GM12878 (cell line): ENCODE results near the gene FTO. TPM values are rescaled to one million over a fixed set of nuclear protein-coding genes. Genes with fewer than 3 reads are reported as not detected.

Experiments used
- ATAC-seq: fragments of 200-7000 bp; cut with Tn5 transposase; 3 replicates; pipeline ENCODE4 v1.9.1; 2020; ENCODE audit warnings: mild to moderate bottlenecking, moderate library complexity
- BruUV-seq: library from RNA; stranded (reverse); fragments of 400-500 nt; replicated peaks from 2 replicates; lab custom pipeline; 2021; lab: Mats Ljungman, UMichigan
- CTCF ChIA-PET: fragments of 300-600 bp; sonication (Branson Sonifier 250); formaldehyde crosslinking; extraction: SDS; loops from one replicate; lab custom pipeline; 2021; ENCODE audit warnings: inconsistent platforms; lab: Yijun Ruan, JAX
- POLR2A ChIA-PET: fragments of 350-600 bp; formaldehyde crosslinking; extraction: SDS; loops from one replicate; lab custom pipeline; 2021; ENCODE audit warnings: inconsistent platforms; lab: Charles Lee
- RAD21 ChIA-PET: fragments of 300-600 bp; sonication (Branson Sonifier 250); formaldehyde crosslinking; loops from one replicate; lab custom pipeline; 2023; ENCODE audit warnings: antibody characterized with exemption; ENCODE audit not compliant: unreplicated experiment; lab: Charles Lee
- SMC1A ChIA-PET: fragments of 300-600 bp; sonication (Branson Sonifier 250); formaldehyde crosslinking; loops from one replicate; lab custom pipeline; 2023; ENCODE audit not compliant: unreplicated experiment, uncharacterized antibody; lab: Charles Lee
- DNase-seq: peaks from one replicate; pipeline ENCODE4 v3.0.0-alpha.2; 2011; ENCODE audit warnings: low read depth, low spot score
- FAIRE-seq: peaks from 3 replicates; lab custom pipeline; 2011; peaks lifted over from hg19 to GRCh38; lab: Jason Lieb, UNC
- H2AFZ ChIP-seq: 2 replicates; pipeline ENCODE4 v1.6.0; 2011; ENCODE audit warnings: low read depth, low read length, control low read depth; ENCODE audit not compliant: control insufficient read depth
- H3K27ac ChIP-seq: 2 replicates; pipeline ENCODE4 v1.5.1; 2011; ENCODE audit warnings: control low read depth; ENCODE audit not compliant: control insufficient read depth, insufficient read depth
- H3K27me3 ChIP-seq, 2 experiments: replicated peaks in 1 of 2; 2 replicates each; pipeline versions ENCODE4 v1.6.0 to v1.6.1; 2011; ENCODE audit warnings: low read length in 1 of 2; ENCODE audit not compliant: control insufficient read depth in 2 of 2, insufficient read depth in 2 of 2
- H3K36me3 ChIP-seq, 2 experiments: 2 replicates each; pipeline ENCODE4 v1.5.1; 2011; ENCODE audit warnings: low read length in 1 of 2; ENCODE audit not compliant: control insufficient read depth in 2 of 2, insufficient read depth in 2 of 2
- H3K4me1 ChIP-seq: 2 replicates; pipeline ENCODE4 v1.6.1; 2011; ENCODE audit warnings: mild to moderate bottlenecking, low read length, moderate library complexity, mixed read lengths; ENCODE audit not compliant: control insufficient read depth, insufficient read depth
- H3K4me2 ChIP-seq: 2 replicates; pipeline ENCODE4 v1.6.0; 2011; ENCODE audit warnings: control low read depth; ENCODE audit not compliant: control insufficient read depth, insufficient read depth
- H3K4me3 ChIP-seq: fragments of 200-600 bp; sonication (generic); 2 replicates; pipeline ENCODE4 v1.5.1; 2016
- H3K79me2 ChIP-seq: 2 replicates; pipeline ENCODE4 v1.6.0; 2011; ENCODE audit warnings: low read length; ENCODE audit not compliant: control insufficient read depth, insufficient read depth
- H3K9ac ChIP-seq: 2 replicates; pipeline ENCODE4 v1.8.0; 2011; ENCODE audit warnings: low read length, control low read depth, mixed read lengths; ENCODE audit not compliant: control insufficient read depth, insufficient read depth
- H3K9me3 ChIP-seq: replicated peaks from 3 replicates; pipeline ENCODE4 v1.5.1; 2011; ENCODE audit warnings: mild to moderate bottlenecking, low read length; ENCODE audit not compliant: control insufficient read depth, insufficient read depth
- H4K20me1 ChIP-seq: 2 replicates; pipeline ENCODE4 v1.6.0; 2011; ENCODE audit not compliant: control insufficient read depth, insufficient read depth
- ATF2 ChIP-seq: IDR thresholded peaks from 2 replicates; pipeline ENCODE4 v1.6.1; 2012; ENCODE audit warnings: low read length, inconsistent platforms
- DPF2 ChIP-seq: fragments of 450-650 bp; IDR thresholded peaks from 2 replicates; pipeline ENCODE4 v1.6.1; 2017; ENCODE audit warnings: mild to moderate bottlenecking
- E2F4 ChIP-seq: IDR thresholded peaks from 2 replicates; pipeline ENCODE4 v1.6.1; 2012; ENCODE audit warnings: low read depth, low read length, improper control_type of control experiment
- ESRRA ChIP-seq: IDR thresholded peaks from 2 replicates; pipeline ENCODE4 v1.6.1; 2012; ENCODE audit warnings: mild to moderate bottlenecking, low read length, improper control_type of control experiment
- KDM1A ChIP-seq: fragments of 200-600 bp; sonication (generic); IDR thresholded peaks from 2 replicates; pipeline ENCODE4 v1.6.1; 2016; ENCODE audit warnings: borderline replicate concordance
- PAX5 ChIP-seq: IDR thresholded peaks from 2 replicates; pipeline ENCODE4 v1.6.1; 2011; ENCODE audit warnings: low read depth, low read length, borderline replicate concordance
- PML ChIP-seq: IDR thresholded peaks from 2 replicates; pipeline ENCODE4 v1.6.1; 2012; ENCODE audit warnings: low read length, inconsistent platforms
- POU2F2 ChIP-seq: IDR thresholded peaks from 3 replicates; pipeline ENCODE4 v1.6.1; 2011; ENCODE audit warnings: low read depth, mild to moderate bottlenecking, low read length, borderline replicate concordance
- RUNX3 ChIP-seq: IDR thresholded peaks from 2 replicates; pipeline ENCODE4 v1.6.1; 2012; ENCODE audit warnings: low read length, inconsistent platforms
- SIX5 ChIP-seq: IDR thresholded peaks from 2 replicates; pipeline ENCODE4 v1.6.1; 2011; ENCODE audit warnings: mild to moderate bottlenecking, low read depth, low read length, moderate library complexity; ENCODE audit not compliant: severe bottlenecking
- SPI1 ChIP-seq: IDR thresholded peaks from 2 replicates; pipeline ENCODE4 v1.6.1; 2011; ENCODE audit warnings: low read depth, mild to moderate bottlenecking, low read length, moderate library complexity, borderline replicate concordance; ENCODE audit not compliant: insufficient read depth
- SUPT20H ChIP-seq: IDR thresholded peaks from 2 replicates; pipeline ENCODE4 v1.6.1; 2011; ENCODE audit warnings: low read depth, mild to moderate bottlenecking, low read length, moderate library complexity, borderline replicate concordance; ENCODE audit not compliant: control insufficient read depth
- TCF7 ChIP-seq: IDR thresholded peaks from 2 replicates; pipeline ENCODE4 v1.6.1; 2014; ENCODE audit warnings: antibody characterized with exemption, borderline replicate concordance
- ZBTB11 ChIP-seq: fragments of 450-650 bp; formaldehyde crosslinking; IDR thresholded peaks from 2 replicates; pipeline ENCODE4 v1.5.0; 2022; ENCODE audit warnings: mild to moderate bottlenecking, missing genetic modification characterization
- WGBS: methylation state at CpG from one replicate; pipeline ENCODE4 v1.1.6; 2016; ENCODE audit warnings: low lambda C conversion rate; ENCODE audit not compliant: insufficient replicate concordance, insufficient coverage; ENCODE audit errors: missing lambda C conversion rate; 5-methylcytosine and 5-hydroxymethylcytosine counted together
- in situ Hi-C: fragments of 300-500 bp; cut with MboI; formaldehyde crosslinking; loops from 9 replicates; pipeline ENCODE4 v1.14.3; 2018; ENCODE audit warnings: mixed read lengths
- intact Hi-C: fragments of 100-400 bp; cut with micrococcal nuclease; formaldehyde crosslinking; loops from one replicate; pipeline ENCODE4 v1.14.2; 2022; ENCODE audit not compliant: unreplicated experiment
- polyA plus RNA-seq, 11 experiments: library from polyadenylated mRNA; depleted of rRNA in 4 of 11; unstranded in 6 of 11; stranded (reverse) in 5 of 11; fragments of >200 nt; fragmentation: Nextera tagmentation in 4 of 11; fragmentation: Illumina TruSeq in 1 of 11; extraction: Ambion mirVana in 4 of 11; extraction: Trizol in 1 of 11; gene quantifications; 1 replicate in 1 of 11; 2 replicates in 10 of 11; pipeline versions ENCODE4 v1.2.1 to v1.2.3, GENCODE V29; 2011 to 2016; ENCODE audit warnings: inconsistent platforms in 2 of 11, missing spikeins in 2 of 11, low read depth in 1 of 11
- total RNA-seq, 4 experiments: library from RNA; depleted of rRNA in 3 of 4; stranded (reverse); fragments of >200 nt in 3 of 4; fragmentation: Illumina TruSeq in 1 of 4; extraction: Trizol in 1 of 4; gene quantifications; 2 replicates each; pipeline versions ENCODE4 v1.2.1 to v1.2.3, GENCODE V29; 2013 to 2021
- TF ChIP-seq, protein P1 (sequence below): fragments of 450-650 bp; IDR thresholded peaks from 2 replicates; pipeline ENCODE4 v1.6.1; 2017; ENCODE audit warnings: low read depth, mild to moderate bottlenecking, moderate library complexity

The FTO gene
- total and polyA plus RNA-seq, 10 of the 15 experiments (the other 5 are each of a cell fraction or from before 2014, with no cell fraction given) = 20.1 to 55.0 (median 47.0) TPM

- CTCF ChIA-PET = interaction anchor here (0.6 kb wide), 1 partner anchor 543 kb away, joined by 3 read pairs; no protein-coding TSS in a partner anchor
- SMC1A ChIA-PET = no interaction called here
- POLR2A ChIA-PET = no interaction called here
- H3K36me3 ChIP-seq = no peaks in the 10 kb centered on the region
- H3K9me3 ChIP-seq = no peaks in the 10 kb centered on the region
- H3K4me2 ChIP-seq = no peak overlapping the region
- H4K20me1 ChIP-seq = no peaks in the 10 kb centered on the region
- FAIRE-seq = no peak
- in situ Hi-C loops (no loop called here), intact Hi-C loops (no loop called here)
- ATAC-seq = no peak
- H3K4me1 ChIP-seq = no peaks in the 10 kb centered on the region
- H3K9ac ChIP-seq = no peak overlapping the region
- no peak overlapping the region for H3K27ac ChIP-seq
- H2AFZ ChIP-seq = no peak overlapping the region
- H3K4me3 ChIP-seq = no peak overlapping the region
- no peaks in the 10 kb centered on the region for H3K79me2 ChIP-seq
- RAD21 ChIA-PET = no interaction called here
- no TSS peak for BruUV-seq
- DNase-seq = no peak
- no peaks in the 10 kb centered on the region for H3K27me3 ChIP-seq
- WGBS = 89% methylated on average over 10 of the region's 10 CpGs
- TF ChIP-seq PML (no peak), TCF7 (no peak), RUNX3 (no peak), ZBTB11 (CRISPR knock-in tag) (no peak), SUPT20H (no peak), ESRRA (no peak), SIX5 (no peak), KDM1A (no peak), ATF2 (no peak), E2F4 (no peak), PAX5 (no peak), DPF2 (no peak), POU2F2 (no peak), SPI1 (no peak)
- TF ChIP-seq, protein P1, sequence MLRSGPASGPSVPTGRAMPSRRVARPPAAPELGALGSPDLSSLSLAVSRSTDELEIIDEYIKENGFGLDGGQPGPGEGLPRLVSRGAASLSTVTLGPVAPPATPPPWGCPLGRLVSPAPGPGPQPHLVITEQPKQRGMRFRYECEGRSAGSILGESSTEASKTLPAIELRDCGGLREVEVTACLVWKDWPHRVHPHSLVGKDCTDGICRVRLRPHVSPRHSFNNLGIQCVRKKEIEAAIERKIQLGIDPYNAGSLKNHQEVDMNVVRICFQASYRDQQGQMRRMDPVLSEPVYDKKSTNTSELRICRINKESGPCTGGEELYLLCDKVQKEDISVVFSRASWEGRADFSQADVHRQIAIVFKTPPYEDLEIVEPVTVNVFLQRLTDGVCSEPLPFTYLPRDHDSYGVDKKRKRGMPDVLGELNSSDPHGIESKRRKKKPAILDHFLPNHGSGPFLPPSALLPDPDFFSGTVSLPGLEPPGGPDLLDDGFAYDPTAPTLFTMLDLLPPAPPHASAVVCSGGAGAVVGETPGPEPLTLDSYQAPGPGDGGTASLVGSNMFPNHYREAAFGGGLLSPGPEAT = no peak
These were observed 356.9 kb downstream of the FTO start for GRCh38 chr16:54060599-54061421.
